Measurements from ENCODE around the gene HIGD2A.
"Not testable (repeated sequence)": the region's sequence is repeated elsewhere in the genome, so short reads cannot be mapped to it uniquely, and the experiment has no call there.

HIGD2A gene

DNA sequence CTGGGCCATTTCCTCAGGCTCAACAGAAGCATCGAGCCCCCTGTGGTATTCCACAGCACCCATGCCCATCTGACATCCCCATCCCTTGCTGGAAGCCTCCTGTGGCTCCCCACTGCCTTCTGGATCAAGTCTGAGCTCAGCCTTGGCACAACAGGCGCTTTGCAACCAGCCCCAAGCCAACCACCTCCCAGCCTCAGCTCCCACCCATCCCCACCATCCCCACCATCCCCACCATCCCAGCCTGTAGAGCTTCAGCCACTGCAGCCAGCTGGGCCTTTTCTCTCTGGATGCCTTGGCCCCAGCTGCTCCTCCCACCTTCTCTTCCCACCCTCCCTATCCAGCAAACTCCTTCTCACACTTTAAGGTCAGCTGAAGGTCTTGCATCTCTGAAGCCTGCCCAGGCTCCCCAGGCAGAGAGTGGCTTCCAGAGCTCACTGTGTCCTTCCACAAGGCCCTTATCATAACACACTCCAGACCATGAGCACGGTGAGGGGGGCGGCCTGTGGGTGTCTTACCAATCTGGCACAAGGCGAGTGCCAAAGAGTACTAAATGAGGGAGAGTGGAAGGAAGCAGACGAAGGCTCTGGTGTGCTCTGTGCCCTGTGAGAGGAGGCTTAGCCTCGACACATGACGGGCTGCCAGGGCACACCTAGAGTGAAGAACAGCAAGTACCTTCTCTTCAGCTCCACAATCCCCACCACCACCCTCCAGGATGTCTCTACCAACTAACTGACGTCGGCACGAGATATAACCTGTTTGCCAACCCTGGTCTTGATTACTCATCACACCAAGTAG, 6.5 kb downstream of the HIGD2A start:
- CTCF ChIA-PET, result interaction anchor here (0.8 kb wide), 1 partner anchor 203 kb away, joined by 3 read pairs; no protein-coding TSS in a partner anchor
- Mint-ChIP-seq H3K27me3 (no peaks in the 10 kb centered on the region), H3K4me3 (no peak overlapping the region), H3K36me3 (peaks cover 22% of the 10 kb centered on the region), H3K9me3 (no peaks in the 10 kb centered on the region), H3K4me1 (peaks cover 9% of the 10 kb centered on the region), H3K27ac (no peak overlapping the region)
- no peak for DNase-seq

DNA sequence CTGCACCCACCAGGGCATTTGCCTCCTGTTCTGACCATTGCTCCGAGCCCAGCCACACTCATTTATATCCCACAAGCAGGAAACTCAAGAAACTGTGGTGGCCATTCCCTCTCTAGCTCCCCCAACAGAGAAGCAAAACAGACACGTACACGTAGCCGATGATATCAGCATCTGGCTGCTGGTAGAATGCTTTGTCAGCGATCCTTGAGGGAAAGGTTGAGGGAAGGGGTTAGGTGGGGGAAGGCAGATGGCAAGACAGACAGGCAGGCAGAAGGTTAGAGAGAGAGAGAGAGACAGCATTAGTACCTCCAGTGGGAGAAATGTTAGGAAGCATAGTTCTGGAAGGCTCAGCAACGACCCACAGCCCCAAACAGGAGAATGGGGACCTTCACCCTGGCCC, 7.8 kb downstream of the HIGD2A start:
- CTCF ChIA-PET, result no interaction called here
- Mint-ChIP-seq H3K27ac (peak overlapping the region; percentile 67), H3K9me3 (no peaks in the 10 kb centered on the region), H3K27me3 (no peaks in the 10 kb centered on the region), H3K36me3 (peaks cover 14% of the 10 kb centered on the region), H3K4me1 (peaks cover 2% of the 10 kb centered on the region), H3K4me3 (no peak overlapping the region)
- DNase-seq, result no peak

GRCh38 chr5:176397736-176398420, 9.3 kb downstream of the HIGD2A start:
- H3K27ac Mint-ChIP-seq, result no peak overlapping the region
- H3K4me3 Mint-ChIP-seq, result no peak overlapping the region
- no peaks in the 10 kb centered on the region for H3K9me3 Mint-ChIP-seq
- no peaks in the 10 kb centered on the region for H3K27me3 Mint-ChIP-seq
- peaks cover 2% of the 10 kb centered on the region for H3K4me1 Mint-ChIP-seq
- H3K36me3 Mint-ChIP-seq, result peaks cover 12% of the 10 kb centered on the region
- CTCF ChIA-PET, result no interaction called here
- no peak for DNase-seq

- no peak for DNase-seq
- H3K4me3 Mint-ChIP-seq, result no peak overlapping the region
- H3K27me3 Mint-ChIP-seq, result no peaks in the 10 kb centered on the region
- H3K9me3 Mint-ChIP-seq, result no peaks in the 10 kb centered on the region
- H3K36me3 Mint-ChIP-seq, result peaks cover 12% of the 10 kb centered on the region
- H3K27ac Mint-ChIP-seq, result no peak overlapping the region
- CTCF ChIA-PET, result no interaction called here
- H3K4me1 Mint-ChIP-seq, result peaks cover 2% of the 10 kb centered on the region
Observed at GRCh38 chr5:176400382-176401156, 12.0 kb downstream of the HIGD2A start.

GRCh38 chr5:176401281-176402205, 13.0 kb downstream of the HIGD2A start:
- Mint-ChIP-seq H3K36me3 (peaks cover 12% of the 10 kb centered on the region), H3K4me1 (peaks cover 2% of the 10 kb centered on the region)
- CTCF ChIA-PET, result interaction anchor here (0.7 kb wide), 1 partner anchor 187 kb away, joined by 3 read pairs; no protein-coding TSS in a partner anchor

GRCh38 chr5:176405656-176406435, 17.3 kb downstream of the HIGD2A start:
- no peaks in the 10 kb centered on the region for H3K9me3 Mint-ChIP-seq
- CTCF ChIA-PET, result interaction anchor here (0.8 to 1.5 kb wide), 3 partner anchors 10 to 255 kb away, joined by 3 to 5 read pairs (median 3); no protein-coding TSS in a partner anchor
- no peak overlapping the region for H3K4me3 Mint-ChIP-seq
- no peaks in the 10 kb centered on the region for H3K4me1 Mint-ChIP-seq
- H3K27me3 Mint-ChIP-seq, result no peaks in the 10 kb centered on the region
- peak overlapping the region; percentile 42 for H3K27ac Mint-ChIP-seq
- H3K36me3 Mint-ChIP-seq, result peaks cover 12% of the 10 kb centered on the region
- no peak for DNase-seq

More at GRCh38 chr5:176401281-176402205, 13.0 kb downstream of the HIGD2A start:
- no peak for DNase-seq
- no peak overlapping the region for H3K4me3 Mint-ChIP-seq
- no peaks in the 10 kb centered on the region for H3K27me3 Mint-ChIP-seq
- H3K9me3 Mint-ChIP-seq, result no peaks in the 10 kb centered on the region
- H3K27ac Mint-ChIP-seq, result no peak overlapping the region

GRCh38 chr5:176406436-176407052, 18.0 kb downstream of the HIGD2A start:
- Mint-ChIP-seq H3K27me3 (no peaks in the 10 kb centered on the region), H3K27ac (no peak overlapping the region)
- CTCF ChIA-PET, result interaction anchor here (1.0 to 1.6 kb wide), 3 partner anchors 10 to 254 kb away, joined by 3 to 8 read pairs (median 5); partner anchors contain the start of gene CLTB

GRCh38 chr5:176407456-176408251, 19.1 kb downstream of the HIGD2A start:
- no peak for DNase-seq
- peaks cover 9% of the 10 kb centered on the region for H3K36me3 Mint-ChIP-seq
- H3K4me1 Mint-ChIP-seq, result peaks cover 3% of the 10 kb centered on the region
- H3K27me3 Mint-ChIP-seq, result no peaks in the 10 kb centered on the region
- H3K9me3 Mint-ChIP-seq, result no peaks in the 10 kb centered on the region
- CTCF ChIA-PET, result interaction anchor here (1.6 kb wide), 1 partner anchor 9 kb away, joined by 8 read pairs; the partner anchor contains the start of gene CLTB
- no peak overlapping the region for H3K4me3 Mint-ChIP-seq
- H3K27ac Mint-ChIP-seq, result no peak overlapping the region

More at GRCh38 chr5:176406436-176407052, 18.0 kb downstream of the HIGD2A start:
- no peak for DNase-seq
- Mint-ChIP-seq H3K9me3 (no peaks in the 10 kb centered on the region), H3K4me1 (no peaks in the 10 kb centered on the region), H3K4me3 (no peak overlapping the region), H3K36me3 (peaks cover 12% of the 10 kb centered on the region)

- H3K4me1 Mint-ChIP-seq, H3K36me3 Mint-ChIP-seq, H3K27ac Mint-ChIP-seq, H3K4me3 Mint-ChIP-seq, CTCF ChIA-PET, H3K27me3 Mint-ChIP-seq, DNase-seq, H3K9me3 Mint-ChIP-seq: not testable (repeated sequence)
Observed at GRCh38 chr5:176408252-176408573, 19.7 kb downstream of the HIGD2A start.

DNA sequence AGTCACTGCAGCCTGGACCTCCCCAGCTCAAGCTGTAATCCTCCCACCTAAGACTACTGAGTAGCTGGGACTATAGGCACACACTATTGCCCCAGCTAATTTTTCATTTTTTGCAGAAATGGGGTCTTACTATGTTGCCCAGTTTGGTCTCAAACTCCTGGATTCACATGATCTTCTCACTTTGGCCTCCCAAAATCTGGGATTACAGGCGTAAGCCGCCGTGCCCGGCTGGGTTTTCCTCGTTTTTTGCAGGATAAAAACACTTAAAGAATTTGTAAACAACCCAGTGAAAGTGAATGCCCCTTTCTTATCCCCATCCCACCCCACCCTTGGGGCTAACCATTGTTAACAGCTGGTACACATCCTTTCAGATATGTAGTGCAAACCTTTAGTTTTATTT, 20.0 kb downstream of the HIGD2A start:
- Mint-ChIP-seq H3K27ac (no peak overlapping the region), H3K4me1 (peaks cover 10% of the 10 kb centered on the region), H3K4me3 (no peak overlapping the region), H3K36me3 (peaks cover 8% of the 10 kb centered on the region), H3K27me3 (no peaks in the 10 kb centered on the region), H3K9me3 (no peaks in the 10 kb centered on the region)
- no peak for DNase-seq
- CTCF ChIA-PET, result no interaction called here

GRCh38 chr5:176409765-176410164, 21.2 kb downstream of the HIGD2A start:
- Mint-ChIP-seq H3K27ac (no peak overlapping the region), H3K9me3 (no peaks in the 10 kb centered on the region), H3K4me1 (peaks cover 21% of the 10 kb centered on the region), H3K27me3 (no peaks in the 10 kb centered on the region), H3K4me3 (no peak overlapping the region), H3K36me3 (peaks cover 7% of the 10 kb centered on the region)
- DNase-seq, result no peak
- CTCF ChIA-PET, result no interaction called here

Data from activated naive CD4-positive, alpha-beta T cell treated with anti-CD3 and anti-CD28 coated beads, Interleukin-2, amount 10 ng/mL, durations not matched to agents 7 days and 5 days (primary cell).